H1 (cell line): ENCODE measurements around the gene CALY.
A peak's percentile ranks its signal among the peaks of the same experiment; 100 is the strongest.

ENCODE experiments used
- CHD2 ChIP-seq: IDR thresholded peaks from 2 replicates; pipeline ENCODE4 v1.6.1; 2012; ENCODE audit warnings: low read length, improper control_type of control experiment
- CTCF ChIP-seq, 3 experiments: IDR thresholded peaks; 1 replicate in 2 of 3; 2 replicates in 1 of 3; pipeline versions ENCODE4 v1.5.1 to v1.6.1; 2011; ENCODE audit warnings: low read length in 3 of 3, mild to moderate bottlenecking in 3 of 3, inconsistent platforms in 2 of 3, low read depth in 1 of 3, moderate library complexity in 1 of 3; ENCODE audit not compliant: insufficient read depth in 1 of 3; ENCODE audit errors: control extremely low read depth in 1 of 3
- EP300 ChIP-seq, 2 experiments: IDR thresholded peaks; 1 replicate in 1 of 2; 2 replicates in 1 of 2; pipeline ENCODE4 v1.6.1; 2011 to 2012; ENCODE audit warnings: low read depth in 2 of 2, low read length in 2 of 2, mild to moderate bottlenecking in 2 of 2, borderline replicate concordance in 1 of 2, inconsistent platforms in 1 of 2, moderate library complexity in 1 of 2
- EZH2 ChIP-seq: fragments of 200-600 bp; sonication (generic); IDR thresholded peaks from 2 replicates; pipeline ENCODE4 v1.7.1; 2012; ENCODE audit warnings: low read depth, mild to moderate bottlenecking, moderate library complexity, low read length, inconsistent platforms; ENCODE audit not compliant: severe bottlenecking
- HDAC2 ChIP-seq, 2 experiments: fragments of 300-600 bp in 1 of 2; sonication (generic) in 1 of 2; IDR thresholded peaks; 2 replicates each; pipeline ENCODE4 v1.6.1; 2011 to 2012; ENCODE audit warnings: low read depth in 2 of 2, low read length in 2 of 2, mild to moderate bottlenecking in 2 of 2, moderate library complexity in 2 of 2, borderline replicate concordance in 1 of 2, inconsistent platforms in 1 of 2
- KDM1A ChIP-seq: fragments of 200-600, 300-600 bp; sonication (generic); IDR thresholded peaks from 2 replicates; pipeline ENCODE4 v1.7.1; 2016; ENCODE audit warnings: mild to moderate bottlenecking, low read length, borderline replicate concordance
- MAX ChIP-seq: IDR thresholded peaks from 2 replicates; pipeline ENCODE4 v1.6.1; 2012; ENCODE audit warnings: inconsistent platforms
- POLR2A ChIP-seq, 2 experiments: IDR thresholded peaks; 1 replicate in 1 of 2; 2 replicates in 1 of 2; pipeline ENCODE4 v1.6.1; 2011; ENCODE audit warnings: low read depth in 2 of 2, low read length in 2 of 2, mild to moderate bottlenecking in 2 of 2; ENCODE audit errors: control extremely low read depth in 1 of 2
- POLR2AphosphoS5 ChIP-seq: IDR thresholded peaks from 2 replicates; pipeline ENCODE4 v1.6.1; 2011; ENCODE audit warnings: low read depth, low read length
- RXRA ChIP-seq: IDR thresholded peaks from 2 replicates; pipeline ENCODE4 v1.6.1; 2011; ENCODE audit warnings: low read depth, mild to moderate bottlenecking, low read length, moderate library complexity; ENCODE audit not compliant: insufficient read depth
- SAP30 ChIP-seq: fragments of 300-600 bp; sonication (generic); IDR thresholded peaks from 2 replicates; pipeline ENCODE4 v1.7.1; 2012; ENCODE audit warnings: low read length, moderate library complexity, mild to moderate bottlenecking, inconsistent platforms; ENCODE audit not compliant: insufficient read depth, insufficient replicate concordance
- TAF1 ChIP-seq: IDR thresholded peaks from 2 replicates; pipeline ENCODE4 v1.6.1; 2011; ENCODE audit warnings: mild to moderate bottlenecking, low read depth, low read length
- TF ChIP-seq, protein P1 (sequence below): IDR thresholded peaks from 2 replicates; pipeline ENCODE4 v1.6.1; 2011; ENCODE audit warnings: low read length, improper control_type of control experiment

DNA sequence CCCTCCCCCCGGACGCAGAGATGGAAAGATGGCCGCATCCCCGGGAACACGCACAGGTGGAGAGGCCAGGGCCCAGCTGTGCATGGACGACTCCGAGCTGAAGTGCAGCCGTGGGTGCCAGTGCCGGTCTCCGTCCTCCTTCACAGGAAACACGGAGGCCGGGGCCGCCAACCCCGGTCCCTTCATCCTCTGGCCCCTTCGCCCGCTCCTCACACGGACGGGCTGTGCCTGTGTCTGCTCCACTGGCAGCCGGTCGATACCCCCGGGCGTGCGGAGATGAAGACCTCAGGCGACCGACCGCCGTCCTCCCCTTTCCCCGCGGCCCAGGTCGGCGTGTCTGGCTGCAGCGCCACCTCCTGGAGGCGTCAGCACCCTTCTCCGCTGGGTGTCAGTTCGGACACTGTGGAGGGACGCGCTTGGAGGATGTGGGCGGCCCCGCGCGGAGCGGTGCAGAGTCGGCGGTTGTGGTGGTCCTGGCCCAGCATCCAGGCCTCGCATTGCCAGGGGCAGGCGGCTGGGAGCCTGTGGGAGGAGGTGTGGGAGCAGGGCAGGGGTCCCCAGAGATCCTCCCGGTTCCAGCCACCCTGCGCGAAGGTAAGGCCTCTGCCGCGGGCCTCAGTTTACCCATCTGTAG lies 18.1 kb downstream of the CALY start:
- TF ChIP-seq CTCF (IDR thresholded peaks at IDR 0.05; ENCODE audit: control extremely low read depth in 1 of 3, insufficient read depth in 1 of 3, low read depth in 1 of 3, low read length in 3 of 3) (peak; percentile 85 to 96 (median 91)), RXRA (no peak), MAX (peak; percentile 68), EZH2 (no peak), POLR2A (IDR thresholded peaks at IDR 0.05; ENCODE audit: control extremely low read depth in 1 of 2, low read depth in 2 of 2, low read length in 2 of 2) (peak in 1 of 2 experiments; percentile 58; a peak in 1 of 3 replicates), KDM1A (no peak), EP300 (IDR thresholded peaks at IDR 0.05; ENCODE audit: borderline replicate concordance in 1 of 2, low read depth in 2 of 2, low read length in 2 of 2) (no peak), CHD2 (no peak), HDAC2 (IDR thresholded peaks at IDR 0.05; ENCODE audit: borderline replicate concordance in 1 of 2, low read depth in 2 of 2, low read length in 2 of 2) (peak; percentile 86 to 94; a peak in 2 of 4 replicates), POLR2AphosphoS5 (no peak), TAF1 (peak; percentile 88), SAP30 (no peak)
- TF ChIP-seq, protein P1, sequence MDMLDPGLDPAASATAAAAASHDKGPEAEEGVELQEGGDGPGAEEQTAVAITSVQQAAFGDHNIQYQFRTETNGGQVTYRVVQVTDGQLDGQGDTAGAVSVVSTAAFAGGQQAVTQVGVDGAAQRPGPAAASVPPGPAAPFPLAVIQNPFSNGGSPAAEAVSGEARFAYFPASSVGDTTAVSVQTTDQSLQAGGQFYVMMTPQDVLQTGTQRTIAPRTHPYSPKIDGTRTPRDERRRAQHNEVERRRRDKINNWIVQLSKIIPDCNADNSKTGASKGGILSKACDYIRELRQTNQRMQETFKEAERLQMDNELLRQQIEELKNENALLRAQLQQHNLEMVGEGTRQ, result no peak
